HG02588 (cell line): Measurements from ENCODE around the gene CLDN11.

ENCODE experiments used
- ATAC-seq: cut with Tn5 transposase; IDR thresholded peaks from one replicate; pipeline ENCODE4 v1.9.1; 2021; ENCODE audit warnings: mild to moderate bottlenecking, moderate library complexity; ENCODE audit not compliant: unreplicated experiment

The CLDN11 gene

DNA sequence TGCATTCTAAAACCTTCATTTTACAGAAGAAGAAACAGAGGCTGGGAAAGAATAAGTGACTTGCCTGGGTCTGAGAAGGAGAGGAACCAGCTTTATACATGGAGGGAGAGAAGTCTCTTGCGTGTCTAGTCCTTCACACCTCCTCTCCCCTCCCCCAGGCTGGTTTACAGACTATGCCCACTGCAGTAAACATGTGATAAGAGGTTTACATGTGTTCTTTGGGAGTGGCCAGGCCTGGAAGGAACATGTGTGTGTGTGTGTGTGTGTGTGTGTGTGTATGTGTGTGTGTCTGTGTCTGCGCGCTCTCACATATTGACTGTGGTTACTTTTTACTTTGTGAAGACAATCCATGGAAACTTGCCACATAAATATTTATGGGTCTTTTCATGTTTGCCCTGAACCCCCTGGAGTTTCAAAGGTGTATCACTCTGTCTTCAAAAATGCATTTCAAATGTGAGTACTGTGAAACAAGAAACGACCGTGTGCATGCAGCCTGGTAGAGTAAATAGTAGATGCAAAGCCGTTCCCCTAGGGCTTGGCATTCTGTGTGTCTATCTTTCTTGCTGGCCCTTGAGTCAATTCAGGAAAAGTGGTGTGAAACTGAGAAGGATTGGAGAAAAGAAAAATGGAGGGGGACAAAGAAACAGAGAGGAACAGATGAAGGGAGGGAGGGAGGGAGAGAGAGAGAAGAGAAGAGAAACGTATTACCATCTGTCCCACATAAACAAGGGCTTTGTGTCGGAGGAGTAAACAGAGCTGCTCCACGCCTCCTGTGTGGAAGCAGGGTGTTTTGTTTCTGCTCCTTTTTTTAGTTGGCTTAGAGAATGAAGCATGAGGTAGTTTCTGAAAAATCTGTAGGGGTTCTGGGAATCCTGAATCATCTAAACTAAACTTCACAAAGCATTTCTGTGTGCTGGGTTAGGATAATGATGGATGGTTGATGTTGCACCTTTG is 51.7 kb downstream of the CLDN11 start:
- no peak for ATAC-seq

DNA sequence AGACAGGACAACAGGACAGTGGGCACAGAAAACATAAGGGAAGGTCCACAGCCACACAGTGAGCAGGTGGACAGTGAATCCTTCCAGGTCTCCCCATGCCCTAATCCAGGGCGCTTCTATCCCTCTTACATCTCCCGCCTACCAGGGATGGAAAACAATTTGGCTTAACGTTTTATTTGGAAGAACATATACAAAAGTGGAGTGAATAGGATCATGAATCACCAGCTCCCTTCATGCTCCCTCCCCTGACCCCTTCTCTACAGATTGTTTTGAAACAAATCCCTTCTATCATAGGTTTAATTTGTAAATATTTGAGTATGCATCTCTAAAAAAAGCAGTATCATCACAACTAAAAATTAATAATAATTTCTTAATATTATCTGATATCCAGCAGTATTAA is 52.5 kb downstream of the CLDN11 start:
- no peak for ATAC-seq

DNA sequence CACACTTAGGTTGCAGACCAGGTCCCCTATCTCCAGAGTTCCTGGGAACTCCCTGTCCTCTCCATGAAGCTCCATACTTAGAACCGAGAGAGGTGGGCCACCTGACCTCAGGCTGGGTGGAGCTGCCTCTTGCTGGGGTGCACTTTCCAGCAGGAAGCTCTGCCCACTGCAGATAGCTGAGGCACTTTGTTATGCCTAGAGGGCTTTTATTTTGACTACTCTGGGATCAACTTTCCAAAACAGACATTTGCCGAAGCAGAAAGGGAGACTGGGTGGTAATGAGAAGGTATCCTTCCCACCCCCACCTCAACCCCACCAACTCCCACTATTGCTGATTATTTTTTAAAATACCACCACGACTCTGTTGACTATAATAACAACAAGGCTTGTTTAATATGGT is 54.7 kb downstream of the CLDN11 start:
- ATAC-seq: no peak

DNA sequence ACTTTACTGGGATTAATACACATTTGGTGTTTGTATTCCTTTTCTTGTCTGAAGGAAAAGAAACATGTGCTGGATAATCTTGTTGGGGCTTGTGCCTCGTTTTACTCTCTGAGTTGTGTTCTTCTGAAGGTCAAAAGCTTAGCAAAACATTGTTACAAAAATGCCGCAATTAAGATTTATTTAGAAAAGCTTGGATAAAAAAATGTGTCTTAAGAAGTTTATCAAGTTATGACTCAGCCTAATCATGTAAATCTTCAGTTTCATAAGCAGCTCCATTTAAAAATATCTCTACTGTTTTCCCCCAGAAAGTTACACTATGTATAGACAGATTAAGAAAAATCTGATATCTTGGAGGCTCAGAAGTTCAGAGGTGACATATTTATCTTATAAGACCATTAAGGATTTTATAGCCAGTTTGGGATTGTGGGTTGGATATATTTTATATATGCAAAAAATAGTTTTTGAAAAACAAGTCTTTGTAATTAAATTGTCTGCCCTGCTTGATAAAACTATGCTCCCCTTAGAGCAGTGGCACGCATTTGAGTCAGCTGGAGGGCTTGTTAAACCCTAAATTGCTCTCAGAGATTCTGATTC is 56.5 kb downstream of the CLDN11 start:
- no peak for ATAC-seq

DNA sequence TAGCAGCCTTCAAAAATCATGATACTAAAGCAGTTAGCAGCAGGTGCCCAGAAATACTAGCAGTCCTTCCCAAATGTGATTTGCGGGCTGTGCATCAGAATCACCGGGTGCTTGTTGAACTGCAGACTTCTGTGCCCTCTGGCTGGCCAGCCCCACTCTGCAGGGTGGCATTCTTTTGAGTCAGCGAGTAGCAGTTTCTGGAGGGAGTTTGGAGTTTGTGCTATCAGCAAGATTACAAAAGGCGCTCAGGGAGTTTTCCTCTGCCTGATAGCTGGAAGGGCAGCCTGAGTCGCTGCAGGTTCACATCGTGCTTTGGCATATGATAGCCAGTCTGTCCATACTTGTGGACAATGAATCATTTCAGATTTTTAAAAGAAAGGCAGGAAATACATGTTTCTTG is 57.6 kb downstream of the CLDN11 start:
- no peak for ATAC-seq

DNA sequence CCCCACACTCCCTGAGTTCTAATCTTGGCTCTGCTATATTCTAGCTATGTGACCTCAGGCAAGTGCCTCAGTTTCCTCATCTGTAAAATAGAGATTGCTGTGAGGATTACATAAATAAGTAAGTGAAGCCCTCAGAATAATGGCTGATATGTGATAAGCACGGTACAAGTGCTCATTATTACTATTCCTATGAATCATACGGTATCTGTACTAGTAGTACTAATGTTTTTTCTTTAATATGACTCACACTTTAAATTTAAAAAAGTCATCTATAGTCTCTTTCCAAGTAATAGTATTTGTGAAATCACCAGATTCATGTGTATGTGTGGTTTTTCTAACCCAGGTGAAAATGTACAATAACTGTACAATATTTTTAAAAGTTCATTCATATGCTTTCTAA is 58.7 kb downstream of the CLDN11 start:
- ATAC-seq: no peak

DNA sequence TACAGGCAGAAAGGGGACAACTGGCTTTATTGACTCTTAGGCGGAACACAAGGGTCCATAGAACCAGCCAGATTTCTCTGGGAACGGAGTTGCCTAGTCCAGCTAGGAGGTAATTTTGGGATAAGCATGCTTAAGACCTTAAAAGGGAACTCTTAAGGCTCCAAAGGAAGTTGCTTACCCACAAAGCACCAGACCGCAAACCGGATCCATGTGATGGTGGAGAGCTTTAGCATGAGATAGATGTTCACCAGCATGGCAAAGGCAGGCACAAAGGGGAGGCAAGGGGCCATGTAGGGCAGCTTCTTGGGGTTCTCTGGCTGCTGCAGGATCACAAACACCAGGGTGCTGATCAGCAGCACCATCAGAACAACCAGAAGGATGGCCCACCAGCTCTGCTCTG is 61.4 kb downstream of the CLDN11 start:
- ATAC-seq: no peak

DNA sequence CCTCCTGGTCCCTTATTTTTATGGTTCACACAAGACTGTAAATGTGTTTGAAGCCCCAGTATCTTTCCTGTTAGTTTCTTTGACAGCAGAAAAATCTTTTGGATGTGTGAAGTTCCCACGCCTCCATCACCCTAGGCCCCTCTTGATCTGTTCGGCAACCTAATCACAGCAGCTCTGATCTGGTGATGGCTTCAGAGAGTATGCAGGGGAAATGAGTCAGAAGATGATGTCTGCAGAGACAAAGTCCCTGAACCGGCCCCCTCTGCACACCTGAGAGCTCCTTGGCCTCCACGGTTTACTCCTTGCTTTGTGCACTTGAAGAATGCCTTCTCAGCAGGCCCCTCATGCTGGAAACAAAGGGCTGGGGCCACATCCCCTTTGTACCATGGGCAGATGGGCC is 63.5 kb downstream of the CLDN11 start:
- no peak for ATAC-seq

DNA sequence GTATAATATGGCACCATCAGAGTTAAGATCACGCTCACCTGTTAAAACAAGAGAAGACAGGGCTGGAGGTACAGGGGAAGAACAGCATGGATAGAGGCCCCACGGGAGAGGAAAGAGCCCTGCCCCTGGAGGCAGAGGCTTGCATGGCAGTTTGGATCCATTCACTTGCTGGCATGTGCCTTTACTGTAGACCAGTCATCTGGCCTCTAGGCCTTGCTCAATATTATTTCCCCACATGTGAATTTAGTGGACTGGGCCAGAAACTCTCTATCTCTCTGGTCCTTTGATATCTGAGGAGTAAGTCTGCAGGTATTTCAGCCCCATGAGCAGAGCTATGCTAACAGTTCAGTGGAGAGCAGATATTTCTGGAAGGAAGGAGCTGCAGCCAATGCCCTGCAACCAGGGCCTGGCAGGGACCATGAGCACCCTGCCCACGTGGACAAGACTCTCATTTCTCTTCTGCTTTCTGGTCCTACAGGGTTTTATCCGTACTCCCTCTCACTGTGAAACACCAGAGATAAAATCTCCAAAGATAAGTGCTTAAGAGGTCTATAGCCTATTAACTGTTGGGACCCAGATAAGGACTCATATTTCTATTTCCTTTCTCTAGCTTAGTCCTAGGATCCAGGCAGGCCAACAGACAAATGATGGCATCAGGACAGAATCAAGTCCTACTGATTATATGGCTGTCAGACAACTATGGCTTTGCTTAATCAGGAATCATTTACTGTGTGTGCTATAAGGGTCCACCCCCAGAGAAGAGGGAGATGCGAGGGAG is 65.0 kb downstream of the CLDN11 start:
- ATAC-seq: no peak
